GM10266 (cell line): ENCODE results near the gene NFYC.

Source experiments
- DNase-seq: peaks from one replicate; pipeline ENCODE4 v3.0.0; 2012; ENCODE audit errors: extremely low spot score
- TF ChIP-seq, protein P1 (sequence below): IDR thresholded peaks from 2 replicates; pipeline ENCODE4 v1.5.1; 2012; ENCODE audit warnings: mild to moderate bottlenecking, low read depth; ENCODE audit not compliant: control insufficient read depth, insufficient read depth; ENCODE audit errors: missing control alignments

NFYC gene

DNA sequence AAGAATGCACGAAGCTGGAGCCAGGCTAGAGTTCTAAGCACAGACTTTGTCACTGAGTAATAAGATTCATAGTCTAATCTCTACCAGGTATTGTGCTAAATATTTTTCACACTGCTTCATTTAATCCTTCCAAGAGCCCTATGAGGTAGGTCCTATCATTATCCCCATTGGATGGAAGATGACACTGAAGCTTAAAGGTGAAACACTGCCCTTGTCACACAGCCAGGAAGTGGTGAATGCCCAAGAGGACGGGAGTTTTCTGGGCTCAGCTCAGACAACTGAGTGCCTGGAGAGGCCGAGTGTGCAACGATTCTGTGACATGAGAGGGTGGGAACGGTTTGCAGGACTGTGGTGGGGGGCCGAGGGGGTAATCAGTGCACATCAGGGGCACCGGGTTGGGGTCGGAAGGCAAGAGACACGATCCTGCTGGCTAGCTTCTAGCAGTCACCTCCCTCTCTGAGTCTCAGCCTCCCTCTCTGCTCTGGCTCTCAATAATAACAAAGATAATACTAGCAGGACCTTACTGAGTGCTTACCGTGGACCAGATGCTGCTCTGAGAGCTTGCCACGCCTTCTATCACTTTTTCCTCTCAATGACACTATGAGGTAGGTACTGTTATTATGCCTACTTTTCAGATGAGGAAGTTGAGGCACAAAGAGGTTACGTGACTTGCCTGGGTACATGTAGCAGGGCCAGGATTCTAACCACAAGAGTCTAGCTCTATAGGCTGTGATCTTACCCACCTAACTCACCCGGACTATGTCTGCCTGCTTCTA lies 104.5 kb downstream of the NFYC start:
- no peak for DNase-seq
- TF ChIP-seq, protein P1, sequence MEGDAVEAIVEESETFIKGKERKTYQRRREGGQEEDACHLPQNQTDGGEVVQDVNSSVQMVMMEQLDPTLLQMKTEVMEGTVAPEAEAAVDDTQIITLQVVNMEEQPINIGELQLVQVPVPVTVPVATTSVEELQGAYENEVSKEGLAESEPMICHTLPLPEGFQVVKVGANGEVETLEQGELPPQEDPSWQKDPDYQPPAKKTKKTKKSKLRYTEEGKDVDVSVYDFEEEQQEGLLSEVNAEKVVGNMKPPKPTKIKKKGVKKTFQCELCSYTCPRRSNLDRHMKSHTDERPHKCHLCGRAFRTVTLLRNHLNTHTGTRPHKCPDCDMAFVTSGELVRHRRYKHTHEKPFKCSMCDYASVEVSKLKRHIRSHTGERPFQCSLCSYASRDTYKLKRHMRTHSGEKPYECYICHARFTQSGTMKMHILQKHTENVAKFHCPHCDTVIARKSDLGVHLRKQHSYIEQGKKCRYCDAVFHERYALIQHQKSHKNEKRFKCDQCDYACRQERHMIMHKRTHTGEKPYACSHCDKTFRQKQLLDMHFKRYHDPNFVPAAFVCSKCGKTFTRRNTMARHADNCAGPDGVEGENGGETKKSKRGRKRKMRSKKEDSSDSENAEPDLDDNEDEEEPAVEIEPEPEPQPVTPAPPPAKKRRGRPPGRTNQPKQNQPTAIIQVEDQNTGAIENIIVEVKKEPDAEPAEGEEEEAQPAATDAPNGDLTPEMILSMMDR = no peak

DNA sequence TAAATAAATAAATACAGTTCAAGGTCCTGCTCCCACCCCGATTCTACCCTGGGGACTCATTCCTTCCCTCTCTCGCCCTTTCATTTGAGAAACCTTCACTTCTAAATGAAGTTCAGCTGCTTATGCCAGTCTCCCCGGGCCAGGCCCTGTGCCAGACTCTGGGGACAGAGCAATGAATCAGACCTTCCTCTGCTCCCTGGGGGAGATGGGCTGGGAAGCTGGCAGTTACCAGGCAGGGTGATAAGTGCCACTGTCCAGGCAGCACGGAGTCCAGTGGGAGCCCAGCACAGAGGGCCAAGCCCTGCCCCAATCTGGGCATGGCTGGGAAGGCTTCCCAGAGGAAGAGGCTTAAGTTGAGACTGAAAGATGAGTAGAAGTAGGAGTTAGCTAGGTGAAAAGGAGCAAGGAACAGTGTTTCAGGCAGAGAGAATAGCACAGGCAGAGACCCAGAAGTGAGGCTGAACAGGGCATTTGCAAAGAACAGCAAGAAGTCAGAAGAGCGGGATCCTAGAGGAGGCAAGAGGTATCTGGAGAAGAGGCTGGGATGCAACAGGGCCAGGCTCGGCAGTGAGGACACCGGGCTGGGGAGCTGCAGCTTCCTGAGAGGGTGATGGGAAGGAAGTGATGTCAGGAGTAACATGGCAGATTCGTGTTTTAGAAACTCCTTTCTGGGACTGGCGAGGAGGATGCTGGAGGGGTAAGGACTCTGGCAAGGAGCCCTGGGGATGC lies 105.6 kb downstream of the NFYC start:
- TF ChIP-seq, protein P1 = no peak
- DNase-seq = no peak

DNA sequence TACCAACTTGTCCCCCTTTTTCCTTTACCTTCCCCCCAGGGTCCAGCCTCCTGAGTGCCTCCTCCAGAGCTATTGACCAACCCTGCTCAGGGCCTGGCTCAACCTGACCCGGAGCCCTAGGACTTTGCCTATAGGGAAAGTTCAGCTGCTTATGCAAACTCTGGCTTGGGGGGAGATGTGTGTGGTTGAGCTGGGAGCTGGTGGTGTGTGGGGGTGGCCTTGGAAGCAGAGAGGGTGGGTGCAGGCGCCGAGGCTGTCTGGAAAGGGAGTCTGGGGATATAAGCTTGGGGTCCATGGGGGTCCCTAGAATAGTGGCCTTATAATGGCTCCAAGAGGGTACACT lies 106.1 kb downstream of the NFYC start:
- TF ChIP-seq, protein P1 = no peak
- no peak for DNase-seq

DNA sequence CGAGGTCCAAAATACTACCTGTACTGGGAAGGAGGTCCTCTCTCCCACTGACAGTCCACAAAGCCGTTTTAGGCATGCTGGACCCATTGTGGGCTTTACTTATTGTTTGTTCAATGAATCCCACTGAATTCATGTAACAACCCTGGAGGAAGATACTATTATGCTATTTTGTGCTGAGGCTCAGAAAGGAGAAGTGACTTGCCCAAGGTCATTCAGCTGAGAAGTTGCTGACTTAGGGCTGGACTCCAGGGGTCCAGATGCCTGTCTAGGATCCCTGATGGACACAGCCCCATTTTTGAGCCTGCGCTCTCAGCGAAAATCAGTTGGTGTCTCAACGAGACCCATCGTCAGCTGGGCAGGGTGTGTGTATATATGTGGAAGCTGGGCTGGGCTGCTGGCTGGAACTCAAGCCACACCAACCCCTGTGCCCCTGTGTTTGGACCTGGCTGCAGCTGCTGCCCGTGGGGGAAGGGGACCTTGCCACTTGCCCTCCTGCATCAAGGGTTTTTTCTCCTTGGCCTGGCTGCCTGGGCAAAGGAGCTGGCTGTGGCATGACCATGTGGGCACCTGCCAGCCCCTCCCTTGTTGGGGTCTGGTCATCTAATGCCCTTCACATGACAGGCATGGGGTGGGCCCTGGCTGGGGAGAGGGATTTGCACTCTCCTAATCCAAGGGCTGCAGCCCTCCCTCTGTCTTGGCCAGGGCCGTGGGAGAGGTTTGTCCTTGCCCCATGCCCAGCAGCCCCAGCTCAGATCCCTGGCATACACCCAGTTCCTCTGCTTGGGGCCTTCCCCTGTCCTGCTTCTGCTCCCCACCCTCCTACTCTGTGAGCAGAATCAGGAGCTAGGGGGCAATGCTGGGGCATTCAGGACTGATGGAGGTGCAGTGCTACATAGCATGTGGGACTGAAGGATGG lies 107.1 kb downstream of the NFYC start:
- TF ChIP-seq, protein P1 = no peak
- DNase-seq = no peak

DNA sequence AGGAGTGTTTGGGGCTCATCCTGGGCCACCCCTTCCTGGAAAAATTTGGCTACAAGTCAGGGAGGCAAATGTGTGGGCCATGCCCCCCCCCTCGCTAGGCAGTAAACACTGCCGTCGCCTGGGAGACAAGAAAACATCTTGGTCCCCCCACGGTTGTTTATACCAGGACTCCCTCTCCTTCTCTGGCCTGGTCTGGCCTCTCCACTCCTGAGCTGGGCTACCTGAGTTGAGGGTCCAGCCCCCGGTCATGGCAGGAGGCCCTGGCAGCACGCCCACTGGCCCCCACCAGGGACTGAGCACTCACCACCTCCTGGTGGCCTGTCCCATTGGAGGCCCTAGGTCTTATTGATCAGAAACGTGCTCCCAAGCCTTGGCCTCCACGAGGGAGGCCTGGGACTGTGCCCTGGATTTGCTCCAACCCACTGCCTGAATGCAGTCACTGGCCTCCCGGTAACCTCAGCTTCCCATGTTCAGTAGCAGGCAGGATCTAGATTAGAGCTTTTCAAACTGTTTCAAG lies 107.9 kb downstream of the NFYC start:
- TF ChIP-seq, protein P1 = no peak
- DNase-seq = no peak

DNA sequence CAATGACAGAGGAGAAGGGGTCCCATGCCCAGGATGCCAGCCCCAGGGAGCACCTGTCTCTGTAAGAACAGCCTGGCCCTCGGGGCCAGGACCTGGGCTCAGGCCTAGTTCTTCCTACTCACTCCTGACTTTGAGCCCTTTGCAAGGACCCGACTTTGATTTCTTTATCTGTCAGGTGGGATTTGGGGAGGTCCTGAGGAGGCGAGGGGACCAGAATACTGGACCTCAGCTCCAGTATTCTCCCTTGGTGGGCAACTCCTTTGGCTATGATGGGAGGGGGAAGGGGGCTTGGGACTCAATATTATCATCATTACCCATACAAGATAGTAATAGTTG lies 110.2 kb downstream of the NFYC start:
- TF ChIP-seq, protein P1 = no peak
- no peak for DNase-seq
